Caco-2 (cell line): ENCODE data around the gene CPA4. TPM values are rescaled to one million over a fixed set of nuclear protein-coding genes. Genes with fewer than 3 reads are reported as not detected.

Experiments
- BruUV-seq: library from RNA; stranded (reverse); fragments of 400-500 nt; replicated peaks from 2 replicates; lab custom pipeline; 2021; lab: Mats Ljungman, UMichigan
- CTCF ChIA-PET: fragments of 300-600 bp; sonication (Branson Sonifier 250); formaldehyde crosslinking; loops from one replicate; lab custom pipeline; 2022; ENCODE audit warnings: antibody characterized with exemption; lab: Charles Lee
- POLR2A ChIA-PET: fragments of 300-600 bp; sonication (Branson Sonifier 250); formaldehyde crosslinking; loops from one replicate; lab custom pipeline; 2022; ENCODE audit warnings: antibody characterized with exemption; lab: Charles Lee
- DNase-seq, 2 experiments: peaks; one replicate each; pipeline versions ENCODE4 v3.0.0 to v3.0.0-alpha.2; 2020 to 2022
- H3K27me3 ChIP-seq: replicated peaks from 2 replicates; pipeline ENCODE4 v1.6.0; 2011; ENCODE audit warnings: low read length; ENCODE audit not compliant: control insufficient read depth, insufficient read depth
- H3K36me3 ChIP-seq: 2 replicates; pipeline ENCODE4 v1.5.1; 2011; ENCODE audit warnings: low read length; ENCODE audit not compliant: control insufficient read depth, insufficient read depth
- H3K4me1 ChIP-seq: fragments of 250-450 bp; sonication (Bioruptor Pico); 2 replicates; pipeline ENCODE4 v1.5.1; 2020; ENCODE audit warnings: mild to moderate bottlenecking
- H3K4me3 ChIP-seq: 2 replicates; pipeline ENCODE4 v1.5.1; 2011; ENCODE audit warnings: low read depth, mild to moderate bottlenecking, control low read depth, low read length
- H3K9me3 ChIP-seq: fragments of 250-450 bp; sonication (Bioruptor Pico); 2 replicates; pipeline ENCODE4 v1.5.1; 2020; ENCODE audit warnings: mild to moderate bottlenecking, moderate library complexity
- H3K27ac Mint-ChIP-seq: one replicate; pipeline ENCODE4 v1.8.0; 2022; ENCODE audit warnings: mixed read lengths; ENCODE audit not compliant: unreplicated experiment
- H3K27me3 Mint-ChIP-seq: one replicate; pipeline ENCODE4 v1.8.0; 2022; ENCODE audit warnings: mixed read lengths; ENCODE audit not compliant: insufficient read depth, unreplicated experiment
- H3K36me3 Mint-ChIP-seq: one replicate; pipeline ENCODE4 v1.8.0; 2022; ENCODE audit warnings: mild to moderate bottlenecking, mixed read lengths; ENCODE audit not compliant: insufficient read depth, unreplicated experiment
- H3K4me1 Mint-ChIP-seq: one replicate; pipeline ENCODE4 v1.8.0; 2022; ENCODE audit warnings: low read depth, mixed read lengths; ENCODE audit not compliant: unreplicated experiment
- H3K4me3 Mint-ChIP-seq: one replicate; pipeline ENCODE4 v1.8.0; 2022; ENCODE audit warnings: mild to moderate bottlenecking, moderate library complexity, mixed read lengths; ENCODE audit not compliant: unreplicated experiment
- H3K9me3 Mint-ChIP-seq: one replicate; pipeline ENCODE4 v1.8.0; 2022; ENCODE audit warnings: mixed read lengths; ENCODE audit not compliant: unreplicated experiment
- CTCF ChIP-seq, 2 experiments: fragments of 200-600 bp in 1 of 2; IDR thresholded peaks; 1 replicate in 1 of 2; 2 replicates in 1 of 2; pipeline versions ENCODE4 v1.5.1 to v1.8.0; 2011 to 2022; ENCODE audit warnings: antibody characterized with exemption in 1 of 2, control low read depth in 1 of 2, inconsistent platforms in 1 of 2, low read depth in 1 of 2, low read length in 1 of 2, mild to moderate bottlenecking in 1 of 2, moderate library complexity in 1 of 2; ENCODE audit not compliant: insufficient read depth in 1 of 2, severe bottlenecking in 1 of 2, unreplicated experiment in 1 of 2
- intact Hi-C: fragments of 100-400 bp; cut with micrococcal nuclease; formaldehyde crosslinking; loops from one replicate; pipeline ENCODE4 v1.10.0; 2022; ENCODE audit not compliant: unreplicated experiment
- total RNA-seq: library from RNA; stranded (reverse); gene quantifications from 2 replicates; pipeline ENCODE4 v1.2.3, GENCODE V29; 2022

The CPA4 gene
- total RNA-seq, 1 experiment from 2014 or later, result 0.59 TPM

GRCh38 chr7:130301501-130302020 lies 8.6 kb downstream of the CPA4 start:
- Mint-ChIP-seq H3K4me3 (no peak overlapping the region), H3K9me3 (no peaks in the 10 kb centered on the region), H3K27me3 (no peaks in the 10 kb centered on the region), H3K4me1 (no peaks in the 10 kb centered on the region), H3K36me3 (no peaks in the 10 kb centered on the region), H3K27ac (no peak overlapping the region)
- Histone ChIP-seq H3K36me3 (no peaks in the 10 kb centered on the region), H3K4me1 (no peaks in the 10 kb centered on the region), H3K27me3 (no peaks in the 10 kb centered on the region), H3K4me3 (no peak overlapping the region), H3K9me3 (no peaks in the 10 kb centered on the region)
- no peak for TF ChIP-seq CTCF (IDR thresholded peaks at IDR 0.05; ENCODE audit: insufficient read depth in 1 of 2, low read depth in 1 of 2, low read length in 1 of 2, severe bottlenecking in 1 of 2, unreplicated experiment in 1 of 2)
- no TSS peak for BruUV-seq
- DNase-seq, result no peak
- CTCF ChIA-PET, result no interaction called here
- intact Hi-C loops, result no loop called here
- POLR2A ChIA-PET, result no interaction called here

- POLR2A ChIA-PET, result no interaction called here
- H3K27ac Mint-ChIP-seq, result no peak overlapping the region
- Histone ChIP-seq H3K4me1 (no peaks in the 10 kb centered on the region), H3K27me3 (no peaks in the 10 kb centered on the region), H3K9me3 (no peaks in the 10 kb centered on the region), H3K4me3 (no peak overlapping the region), H3K36me3 (no peaks in the 10 kb centered on the region)
- no peaks in the 10 kb centered on the region for H3K9me3 Mint-ChIP-seq
- intact Hi-C loops, result no loop called here
- H3K4me1 Mint-ChIP-seq, result no peaks in the 10 kb centered on the region
- TF ChIP-seq CTCF (IDR thresholded peaks at IDR 0.05; ENCODE audit: insufficient read depth in 1 of 2, low read depth in 1 of 2, low read length in 1 of 2, severe bottlenecking in 1 of 2, unreplicated experiment in 1 of 2), result no peak
- no TSS peak for BruUV-seq
- H3K4me3 Mint-ChIP-seq, result no peak overlapping the region
- no peak for DNase-seq
- CTCF ChIA-PET, result no interaction called here
- no peaks in the 10 kb centered on the region for H3K36me3 Mint-ChIP-seq
- no peaks in the 10 kb centered on the region for H3K27me3 Mint-ChIP-seq
Measured at GRCh38 chr7:130302649-130303048, 9.7 kb downstream of the CPA4 start.

GRCh38 chr7:130303127-130303526 lies 10.2 kb downstream of the CPA4 start:
- POLR2A ChIA-PET, result no interaction called here
- Histone ChIP-seq H3K4me3 (no peak overlapping the region), H3K27me3 (no peaks in the 10 kb centered on the region), H3K9me3 (no peaks in the 10 kb centered on the region), H3K36me3 (no peaks in the 10 kb centered on the region), H3K4me1 (no peaks in the 10 kb centered on the region)
- no peak overlapping the region for H3K4me3 Mint-ChIP-seq
- no peak for DNase-seq
- intact Hi-C loops, result no loop called here
- H3K27ac Mint-ChIP-seq, result no peak overlapping the region
- no peaks in the 10 kb centered on the region for H3K36me3 Mint-ChIP-seq
- no peaks in the 10 kb centered on the region for H3K4me1 Mint-ChIP-seq
- H3K27me3 Mint-ChIP-seq, result no peaks in the 10 kb centered on the region
- H3K9me3 Mint-ChIP-seq, result no peaks in the 10 kb centered on the region
- no TSS peak for BruUV-seq
- CTCF ChIA-PET, result no interaction called here
- no peak for TF ChIP-seq CTCF (IDR thresholded peaks at IDR 0.05; ENCODE audit: insufficient read depth in 1 of 2, low read depth in 1 of 2, low read length in 1 of 2, severe bottlenecking in 1 of 2, unreplicated experiment in 1 of 2)
